SHP77 treated with DMSO at 0.1 percent for 48 hours (cell line): Measurements from ENCODE around the gene SLC25A17.
"Not testable (repeated sequence)": the region's sequence is repeated elsewhere in the genome, so short reads cannot be mapped to it uniquely, and the experiment has no call there.

ENCODE experiments used
- DNase-seq: peaks from one replicate; lab custom pipeline; 2025; lab: John Stamatoyannopoulos, UW

The SLC25A17 gene

GRCh38 chr22:40818747-40819598, at the start of gene SLC25A17:
SLC25A17 (minus strand) TSS chr22:40819346; CDS start chr22:40819248, 98 bp downstream.
- DNase-seq, result peak; percentile 73

- not testable (repeated sequence) for DNase-seq
These were observed 49.2 kb upstream of the SLC25A17 start for GRCh38 chr22:40868379-40868778.

GRCh38 chr22:40867109-40867508, 48.0 kb upstream of the SLC25A17 start:
- DNase-seq, result no peak

- no peak for DNase-seq
These were observed 43.4 kb upstream of the SLC25A17 start for GRCh38 chr22:40862537-40862936.

GRCh38 chr22:40862013-40862412, 42.9 kb upstream of the SLC25A17 start, which contains the start of gene DNAJB7:
DNAJB7 (minus strand) TSS chr22:40862113; CDS start chr22:40861994, 119 bp downstream.
- DNase-seq, result no peak

GRCh38 chr22:40857309-40857855, 38.2 kb upstream of the SLC25A17 start:
- DNase-seq, result no peak

- DNase-seq, result peak; percentile 76
These were observed 37.6 kb upstream of the SLC25A17 start, which contains the start of the genes ST13 and XPNPEP3 for GRCh38 chr22:40856513-40857308. ST13 (minus strand) TSS chr22:40856639; CDS start chr22:40856540, 99 bp downstream. XPNPEP3 (plus strand) TSS chr22:40857148; CDS start chr22:40857182, 34 bp downstream.

GRCh38 chr22:40855979-40856512, 36.9 kb upstream of the SLC25A17 start:
- DNase-seq, result peak; percentile 2

- no peak for DNase-seq
These were observed 36.2 kb upstream of the SLC25A17 start for GRCh38 chr22:40855071-40855978.

GRCh38 chr22:40853961-40854360, 34.8 kb upstream of the SLC25A17 start:
- DNase-seq, result no peak

GRCh38 chr22:40853333-40853732, 34.2 kb upstream of the SLC25A17 start:
- no peak for DNase-seq

- DNase-seq, result not testable (repeated sequence)
These were observed 26.7 kb upstream of the SLC25A17 start for GRCh38 chr22:40845816-40846215.

GRCh38 chr22:40844951-40845350, 25.8 kb upstream of the SLC25A17 start:
- DNase-seq, result no peak

- DNase-seq, result no peak
These were observed 19.3 kb upstream of the SLC25A17 start for GRCh38 chr22:40838486-40838885.

GRCh38 chr22:40834619-40835018, 15.5 kb upstream of the SLC25A17 start:
- no peak for DNase-seq

- DNase-seq, result no peak
These were observed 10.0 kb upstream of the SLC25A17 start for GRCh38 chr22:40829131-40829530.

- no peak for DNase-seq
These were observed 8.0 kb upstream of the SLC25A17 start for GRCh38 chr22:40826984-40827741.

GRCh38 chr22:40826292-40826691, 7.1 kb upstream of the SLC25A17 start:
- not testable (repeated sequence) for DNase-seq

GRCh38 chr22:40823426-40823825, 4.3 kb upstream of the SLC25A17 start:
- no peak for DNase-seq

GRCh38 chr22:40819599-40820140, 524 bp upstream of the SLC25A17 start:
- DNase-seq, result peak; percentile 16
